ENCODE measurements around the gene ARFGAP3.

Gene ARFGAP3

GRCh38 chr22:42869888-42870480, 12.9 kb upstream of the ARFGAP3 start:
- Histone ChIP-seq H3K9ac (ENCODE audit: low read length) (no peak overlapping the region), H4K20me1 (ENCODE audit: insufficient read depth, low read length) (no peaks in the 10 kb centered on the region), H3K27me3 (replicated peaks; ENCODE audit: insufficient read depth, low read length) (no peaks in the 10 kb centered on the region), H3K27ac (ENCODE audit: low read length) (no peak overlapping the region), H3K4me1 (ENCODE audit: low read length) (no peaks in the 10 kb centered on the region), H3F3A (ENCODE audit: insufficient read depth, low read length) (no peaks in the 10 kb centered on the region), H3K9me3 (replicated peaks; ENCODE audit: insufficient read depth, low read length) (no peaks in the 10 kb centered on the region), H3K36me3 (replicated peaks; ENCODE audit: insufficient read depth, low read length) (no peaks in the 10 kb centered on the region), H2AFZ (ENCODE audit: low read length) (no peak overlapping the region), H3K79me2 (ENCODE audit: low read length) (no peaks in the 10 kb centered on the region), H3K4me3 (ENCODE audit: low read length) (no peak overlapping the region), H3K9me2 (replicated peaks; ENCODE audit: insufficient read depth, low read length) (no peaks in the 10 kb centered on the region), H3K4me2 (ENCODE audit: low read depth, low read length) (no peak overlapping the region)
- no peak for TF ChIP-seq EZH2 (optimal IDR thresholded peaks at IDR 0.05; ENCODE audit: low read depth, low read length)
- TF ChIP-seq CTCF (IDR thresholded peaks at IDR 0.05; ENCODE audit: low read length): no peak
- TF ChIP-seq EZH2phosphoT487 (IDR thresholded peaks at IDR 0.05; ENCODE audit: low read length): no peak
- DNase-seq: no peak

GRCh38 chr22:42869463-42869862, 12.4 kb upstream of the ARFGAP3 start:
- no peaks in the 10 kb centered on the region for H3K79me2 ChIP-seq (ENCODE audit: low read length)
- H3K9me2 ChIP-seq (replicated peaks; ENCODE audit: insufficient read depth, low read length): no peaks in the 10 kb centered on the region
- TF ChIP-seq EZH2 (optimal IDR thresholded peaks at IDR 0.05; ENCODE audit: low read depth, low read length): no peak
- TF ChIP-seq EZH2phosphoT487 (IDR thresholded peaks at IDR 0.05; ENCODE audit: low read length): no peak
- TF ChIP-seq CTCF (IDR thresholded peaks at IDR 0.05; ENCODE audit: low read length): no peak
- no peaks in the 10 kb centered on the region for H3K4me1 ChIP-seq (ENCODE audit: low read length)
- no peak overlapping the region for H2AFZ ChIP-seq (ENCODE audit: low read length)
- no peak overlapping the region for H3K27ac ChIP-seq (ENCODE audit: low read length)
- no peak overlapping the region for H3K4me2 ChIP-seq (ENCODE audit: low read depth, low read length)
- H4K20me1 ChIP-seq (ENCODE audit: insufficient read depth, low read length): no peaks in the 10 kb centered on the region
- H3K9ac ChIP-seq (ENCODE audit: low read length): no peak overlapping the region
- H3K27me3 ChIP-seq (replicated peaks; ENCODE audit: insufficient read depth, low read length): no peaks in the 10 kb centered on the region
- H3K36me3 ChIP-seq (replicated peaks; ENCODE audit: insufficient read depth, low read length): no peaks in the 10 kb centered on the region
- DNase-seq: no peak
- no peaks in the 10 kb centered on the region for H3K9me3 ChIP-seq (replicated peaks; ENCODE audit: insufficient read depth, low read length)
- H3F3A ChIP-seq (ENCODE audit: insufficient read depth, low read length): no peaks in the 10 kb centered on the region
- no peak overlapping the region for H3K4me3 ChIP-seq (ENCODE audit: low read length)

- H3K79me2 ChIP-seq (ENCODE audit: low read length): no peaks in the 10 kb centered on the region
- H3K9me3 ChIP-seq (replicated peaks; ENCODE audit: insufficient read depth, low read length): no peaks in the 10 kb centered on the region
- H3K27ac ChIP-seq (ENCODE audit: low read length): no peak overlapping the region
- H3K4me3 ChIP-seq (ENCODE audit: low read length): no peak overlapping the region
- H3K9me2 ChIP-seq (replicated peaks; ENCODE audit: insufficient read depth, low read length): no peaks in the 10 kb centered on the region
- H4K20me1 ChIP-seq (ENCODE audit: insufficient read depth, low read length): no peaks in the 10 kb centered on the region
- DNase-seq: no peak
- no peak overlapping the region for H3K9ac ChIP-seq (ENCODE audit: low read length)
- H2AFZ ChIP-seq (ENCODE audit: low read length): no peak overlapping the region
- no peaks in the 10 kb centered on the region for H3K4me1 ChIP-seq (ENCODE audit: low read length)
- no peaks in the 10 kb centered on the region for H3K36me3 ChIP-seq (replicated peaks; ENCODE audit: insufficient read depth, low read length)
- no peaks in the 10 kb centered on the region for H3K27me3 ChIP-seq (replicated peaks; ENCODE audit: insufficient read depth, low read length)
- H3K4me2 ChIP-seq (ENCODE audit: low read depth, low read length): no peak overlapping the region
- TF ChIP-seq EZH2 (optimal IDR thresholded peaks at IDR 0.05; ENCODE audit: low read depth, low read length) (no peak), EZH2phosphoT487 (IDR thresholded peaks at IDR 0.05; ENCODE audit: low read length) (no peak)
- H3F3A ChIP-seq (ENCODE audit: insufficient read depth, low read length): no peaks in the 10 kb centered on the region
Measured at GRCh38 chr22:42868751-42869251, 11.7 kb upstream of the ARFGAP3 start.

DNA sequence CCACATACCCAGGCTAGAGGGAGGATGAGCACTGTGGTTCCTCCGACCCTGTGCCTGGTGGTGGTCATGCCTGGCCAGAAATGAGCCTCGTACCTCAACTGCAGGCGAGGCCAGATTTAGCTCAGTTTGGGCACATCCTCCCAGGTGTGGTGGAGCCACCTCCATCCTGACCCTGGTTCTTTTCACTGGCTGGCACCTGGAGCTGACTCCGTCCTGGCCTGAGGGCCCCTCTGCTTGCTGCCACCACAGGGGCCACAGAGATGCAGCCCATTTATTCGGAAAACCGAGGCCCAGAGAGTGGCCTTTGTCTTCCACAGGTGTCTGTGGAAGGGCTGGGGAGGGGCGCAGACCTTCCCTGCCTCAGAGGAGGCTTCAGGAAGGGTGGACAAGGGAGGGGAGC, 9.0 kb upstream of the ARFGAP3 start:
- Histone ChIP-seq H3K36me3 (replicated peaks; ENCODE audit: insufficient read depth, low read length) (no peaks in the 10 kb centered on the region), H4K20me1 (ENCODE audit: insufficient read depth, low read length) (no peaks in the 10 kb centered on the region), H3K79me2 (ENCODE audit: low read length) (no peaks in the 10 kb centered on the region), H2AFZ (ENCODE audit: low read length) (no peak overlapping the region), H3K4me2 (ENCODE audit: low read depth, low read length) (no peak overlapping the region), H3K9me2 (replicated peaks; ENCODE audit: insufficient read depth, low read length) (no peaks in the 10 kb centered on the region), H3K27ac (ENCODE audit: low read length) (no peak overlapping the region), H3K9ac (ENCODE audit: low read length) (no peak overlapping the region), H3K27me3 (replicated peaks; ENCODE audit: insufficient read depth, low read length) (no peaks in the 10 kb centered on the region), H3K4me1 (ENCODE audit: low read length) (no peaks in the 10 kb centered on the region), H3F3A (ENCODE audit: insufficient read depth, low read length) (no peaks in the 10 kb centered on the region), H3K4me3 (ENCODE audit: low read length) (no peak overlapping the region), H3K9me3 (replicated peaks; ENCODE audit: insufficient read depth, low read length) (no peaks in the 10 kb centered on the region)
- TF ChIP-seq EZH2 (optimal IDR thresholded peaks at IDR 0.05; ENCODE audit: low read depth, low read length) (no peak), EZH2phosphoT487 (IDR thresholded peaks at IDR 0.05; ENCODE audit: low read length) (no peak), CTCF (IDR thresholded peaks at IDR 0.05; ENCODE audit: low read length) (no peak)
- DNase-seq: no peak

All from MM.1S (cell line).